ENCODE data around the gene PHLDA3.
A peak's percentile ranks its signal among the peaks of the same experiment; 100 is the strongest.

The PHLDA3 gene

GRCh38 chr1:201461645-201462441, 7.1 kb downstream of the PHLDA3 start:
- DNase-seq (ENCODE audit: low read depth in 2 of 2) = no peak

GRCh38 chr1:201460814-201461644, 8.0 kb downstream of the PHLDA3 start:
- no peak for DNase-seq (ENCODE audit: low read depth in 2 of 2)

- DNase-seq (ENCODE audit: low read depth in 2 of 2) = no peak
Measured at GRCh38 chr1:201459775-201460174, 9.2 kb downstream of the PHLDA3 start.

GRCh38 chr1:201459052-201459451, 9.9 kb downstream of the PHLDA3 start:
- no peak for DNase-seq (ENCODE audit: low read depth in 2 of 2)

GRCh38 chr1:201457508-201457960, 11.5 kb downstream of the PHLDA3 start:
- no peak for DNase-seq (ENCODE audit: low read depth in 2 of 2)

GRCh38 chr1:201456499-201457309, 12.3 kb downstream of the PHLDA3 start:
- DNase-seq (ENCODE audit: low read depth in 2 of 2) = no peak

- DNase-seq (ENCODE audit: low read depth in 2 of 2) = no peak
Measured at GRCh38 chr1:201455098-201455497, 13.9 kb downstream of the PHLDA3 start.

GRCh38 chr1:201454608-201455007, 14.4 kb downstream of the PHLDA3 start:
- DNase-seq (ENCODE audit: low read depth in 2 of 2) = no peak

- no peak for DNase-seq (ENCODE audit: low read depth in 2 of 2)
Measured at GRCh38 chr1:201452866-201453265, 16.1 kb downstream of the PHLDA3 start.

GRCh38 chr1:201450721-201451291, 18.2 kb downstream of the PHLDA3 start:
- no peak for DNase-seq (ENCODE audit: low read depth in 2 of 2)

GRCh38 chr1:201448990-201449389, 20.0 kb downstream of the PHLDA3 start:
- DNase-seq (ENCODE audit: low read depth in 2 of 2) = no peak

- DNase-seq (ENCODE audit: low read depth in 2 of 2) = peak in 1 of 2 donors; percentile 69
Measured at GRCh38 chr1:201447903-201448871, 20.8 kb downstream of the PHLDA3 start.

- no peak for DNase-seq (ENCODE audit: low read depth in 2 of 2)
Measured at GRCh38 chr1:201445310-201445709, 23.7 kb downstream of the PHLDA3 start.

GRCh38 chr1:201444792-201445191, 24.2 kb downstream of the PHLDA3 start:
- no peak for DNase-seq (ENCODE audit: low read depth in 2 of 2)

- DNase-seq (ENCODE audit: low read depth in 2 of 2) = no peak
Measured at GRCh38 chr1:201443747-201444146, 25.2 kb downstream of the PHLDA3 start.

- no peak for DNase-seq (ENCODE audit: low read depth in 2 of 2)
Measured at GRCh38 chr1:201436969-201437368, 32.0 kb downstream of the PHLDA3 start.

- DNase-seq (ENCODE audit: low read depth in 2 of 2) = no peak
Measured at GRCh38 chr1:201436393-201436792, 32.6 kb downstream of the PHLDA3 start.

- no peak for DNase-seq (ENCODE audit: low read depth in 2 of 2)
Measured at GRCh38 chr1:201434266-201434665, 34.7 kb downstream of the PHLDA3 start.

- DNase-seq (ENCODE audit: low read depth in 2 of 2) = no peak
Measured at GRCh38 chr1:201433609-201434008, 35.4 kb downstream of the PHLDA3 start.

GRCh38 chr1:201430776-201431175, 38.2 kb downstream of the PHLDA3 start:
- DNase-seq (ENCODE audit: low read depth in 2 of 2) = no peak
